ENCODE data around the gene DNASE2.
A peak's percentile ranks its signal among the peaks of the same experiment; 100 is the strongest.

DNASE2 gene

GRCh38 chr19:12880551-12881171 is 588 bp downstream of the DNASE2 start:
- TF ChIP-seq POLR2A (IDR thresholded peaks at IDR 0.05; ENCODE audit: low read length) (no peak), GATA1 (IDR thresholded peaks at IDR 0.05; ENCODE audit: low read depth, low read length) (no peak)
- DNase-seq = peak; percentile 64 to 68

GRCh38 chr19:12875086-12875485 is 6.2 kb downstream of the DNASE2 start:
- no peak for TF ChIP-seq POLR2A (IDR thresholded peaks at IDR 0.05; ENCODE audit: low read length)
- TF ChIP-seq GATA1 (IDR thresholded peaks at IDR 0.05; ENCODE audit: low read depth, low read length) = no peak
- DNase-seq = no peak

GRCh38 chr19:12873891-12874745 is 7.1 kb downstream of the DNASE2 start:
- DNase-seq = no peak

GRCh38 chr19:12872941-12873890 is 8.0 kb downstream of the DNASE2 start:
- peak; percentile 89 for DNase-seq

More at GRCh38 chr19:12873891-12874745, 7.1 kb downstream of the DNASE2 start:
- TF ChIP-seq GATA1 (IDR thresholded peaks at IDR 0.05; ENCODE audit: low read depth, low read length) (no peak), POLR2A (IDR thresholded peaks at IDR 0.05; ENCODE audit: low read length) (no peak)

GRCh38 chr19:12872255-12872654 is 9.0 kb downstream of the DNASE2 start:
- TF ChIP-seq POLR2A (IDR thresholded peaks at IDR 0.05; ENCODE audit: low read length) (no peak), GATA1 (IDR thresholded peaks at IDR 0.05; ENCODE audit: low read depth, low read length) (no peak)
- peak; percentile 34 to 41 for DNase-seq

More at GRCh38 chr19:12872941-12873890, 8.0 kb downstream of the DNASE2 start:
- TF ChIP-seq GATA1 (IDR thresholded peaks at IDR 0.05; ENCODE audit: low read depth, low read length) = no peak
- no peak for TF ChIP-seq POLR2A (IDR thresholded peaks at IDR 0.05; ENCODE audit: low read length)

- no peak for DNase-seq
- TF ChIP-seq GATA1 (IDR thresholded peaks at IDR 0.05; ENCODE audit: low read depth, low read length) = no peak
- no peak for TF ChIP-seq POLR2A (IDR thresholded peaks at IDR 0.05; ENCODE audit: low read length)
Measured at GRCh38 chr19:12871681-12872080, 9.6 kb downstream of the DNASE2 start.

GRCh38 chr19:12868540-12869112 is 12.6 kb downstream of the DNASE2 start:
- TF ChIP-seq POLR2A (IDR thresholded peaks at IDR 0.05; ENCODE audit: low read length) (no peak), GATA1 (IDR thresholded peaks at IDR 0.05; ENCODE audit: low read depth, low read length) (no peak)
- DNase-seq = peak; percentile 38 to 49

GRCh38 chr19:12867120-12868099 is 13.8 kb downstream of the DNASE2 start:
- DNase-seq = peak; percentile 82 to 86
- no peak for TF ChIP-seq POLR2A (IDR thresholded peaks at IDR 0.05; ENCODE audit: low read length)
- no peak for TF ChIP-seq GATA1 (IDR thresholded peaks at IDR 0.05; ENCODE audit: low read depth, low read length)

- DNase-seq = no peak
- TF ChIP-seq GATA1 (IDR thresholded peaks at IDR 0.05; ENCODE audit: low read depth, low read length) (no peak), POLR2A (IDR thresholded peaks at IDR 0.05; ENCODE audit: low read length) (no peak)
Measured at GRCh38 chr19:12866416-12867119, 14.7 kb downstream of the DNASE2 start.

- no peak for TF ChIP-seq GATA1 (IDR thresholded peaks at IDR 0.05; ENCODE audit: low read depth, low read length)
- TF ChIP-seq POLR2A (IDR thresholded peaks at IDR 0.05; ENCODE audit: low read length) = no peak
Measured at GRCh38 chr19:12865746-12866415, 15.4 kb downstream of the DNASE2 start.

More at GRCh38 chr19:12865746-12866415, 15.4 kb downstream of the DNASE2 start:
- no peak for DNase-seq
